GM23338 (cell line): ENCODE results near the gene A4GNT. TPM values are rescaled to one million over a fixed set of nuclear protein-coding genes. Genes with fewer than 3 reads are reported as not detected.

ENCODE experiments used
- ATAC-seq: fragments of 200-7000 bp; cut with Tn5 transposase; 3 replicates; pipeline ENCODE4 v1.9.1; 2020
- DNase-seq: peaks from one replicate; pipeline ENCODE4 v3.0.0-alpha.2; 2015; ENCODE audit warnings: low spot score
- H2AFZ ChIP-seq: fragments of 200-600 bp; sonication (generic); 2 replicates; pipeline ENCODE4 v1.8.0; 2016; ENCODE audit warnings: antibody characterized with exemption, mild to moderate bottlenecking, moderate library complexity
- H3F3A ChIP-seq: fragments of 200-600 bp; sonication (generic); replicated peaks from 2 replicates; pipeline ENCODE4 v1.8.0; 2017; ENCODE audit warnings: antibody characterized with exemption, mixed run types, low read depth
- H3K27ac ChIP-seq: fragments of 200-600 bp; sonication (generic); 2 replicates; pipeline ENCODE4 v1.6.1; 2016; ENCODE audit warnings: low read depth
- H3K27me3 ChIP-seq: fragments of 200-600 bp; sonication (generic); 2 replicates; pipeline ENCODE4 v1.8.0; 2016; ENCODE audit warnings: mild to moderate bottlenecking, mixed run types, moderate library complexity; ENCODE audit not compliant: insufficient read depth
- H3K36me3 ChIP-seq: fragments of 200-600 bp; sonication (generic); 2 replicates; pipeline ENCODE4 v1.8.0; 2016; ENCODE audit warnings: mild to moderate bottlenecking; ENCODE audit not compliant: insufficient read depth
- H3K4me1 ChIP-seq: fragments of 200-600 bp; sonication (generic); 2 replicates; pipeline ENCODE4 v1.8.0; 2016; ENCODE audit warnings: mild to moderate bottlenecking, moderate library complexity; ENCODE audit not compliant: insufficient read depth
- H3K4me2 ChIP-seq: fragments of 200-600 bp; sonication (generic); 2 replicates; pipeline ENCODE4 v1.7.1; 2017; ENCODE audit warnings: mixed run types
- H3K4me3 ChIP-seq: fragments of 200-600 bp; sonication (generic); 2 replicates; pipeline ENCODE4 v1.6.1; 2016; ENCODE audit warnings: mixed run types
- H3K79me2 ChIP-seq: fragments of 200-600 bp; sonication (generic); replicated peaks from 2 replicates; pipeline ENCODE4 v1.8.0; 2017; ENCODE audit warnings: mild to moderate bottlenecking; ENCODE audit not compliant: insufficient read depth
- H3K9me2 ChIP-seq: fragments of 200-600 bp; sonication (generic); 2 replicates; pipeline ENCODE4 v1.8.0; 2017; ENCODE audit not compliant: insufficient read depth
- H4K20me1 ChIP-seq: fragments of 200-600 bp; sonication (generic); replicated peaks from 2 replicates; pipeline ENCODE4 v1.8.0; 2017; ENCODE audit warnings: mild to moderate bottlenecking; ENCODE audit not compliant: insufficient read depth
- H3K27ac Mint-ChIP-seq: 2 replicates; pipeline ENCODE4 v1.8.0; 2020; ENCODE audit warnings: inconsistent platforms, mild to moderate bottlenecking, moderate library complexity, mixed read lengths
- H3K27me3 Mint-ChIP-seq: 3 replicates; pipeline ENCODE4 v1.8.0; 2022; ENCODE audit warnings: low read depth, mild to moderate bottlenecking, moderate library complexity, mixed read lengths, inconsistent platforms; ENCODE audit not compliant: insufficient read depth, poor library complexity
- H3K36me3 Mint-ChIP-seq: 3 replicates; pipeline ENCODE4 v1.8.0; 2021; ENCODE audit warnings: low read depth, mild to moderate bottlenecking, inconsistent platforms, moderate library complexity, mixed read lengths
- H3K4me1 Mint-ChIP-seq: 3 replicates; pipeline ENCODE4 v1.8.0; 2020; ENCODE audit warnings: mild to moderate bottlenecking, inconsistent platforms, mixed read lengths
- H3K4me3 Mint-ChIP-seq: 3 replicates; pipeline ENCODE4 v1.8.0; 2021; ENCODE audit warnings: moderate library complexity, mild to moderate bottlenecking, inconsistent platforms, mixed read lengths
- H3K9me3 Mint-ChIP-seq: 3 replicates; pipeline ENCODE4 v1.8.0; 2020; ENCODE audit warnings: moderate library complexity, mild to moderate bottlenecking, inconsistent platforms, mixed read lengths
- CTCF ChIP-seq, 2 experiments: fragments of 200-600 bp in 1 of 2; sonication (generic) in 1 of 2; conservative IDR thresholded peaks; 2 replicates each; pipeline versions ENCODE4 v1.5.1 to v1.6.1; 2016 to 2017; ENCODE audit warnings: antibody characterized with exemption in 2 of 2, low read depth in 2 of 2, mild to moderate bottlenecking in 2 of 2, moderate library complexity in 1 of 2
- EZH2phosphoT487 ChIP-seq: fragments of 200-600 bp; sonication (generic); IDR thresholded peaks from one replicate; pipeline ENCODE4 v1.8.1; 2018; ENCODE audit warnings: antibody characterized with exemption; ENCODE audit not compliant: unreplicated experiment
- JUNB ChIP-seq: IDR thresholded peaks from one replicate; pipeline ENCODE4 v1.6.1; 2016; ENCODE audit warnings: antibody characterized with exemption; ENCODE audit not compliant: unreplicated experiment
- NANOG ChIP-seq: IDR thresholded peaks from 2 replicates; pipeline ENCODE4 v1.6.1; 2016; ENCODE audit warnings: antibody characterized with exemption, borderline replicate concordance
- STAT1 ChIP-seq: IDR thresholded peaks from one replicate; pipeline ENCODE4 v1.6.1; 2016; ENCODE audit warnings: antibody characterized with exemption; ENCODE audit not compliant: unreplicated experiment
- ZNF462 ChIP-seq: fragments of 250-450 bp; sonication (Bioruptor Pico); IDR thresholded peaks from 2 replicates; pipeline ENCODE4 v1.5.0; 2020; ENCODE audit warnings: mild to moderate bottlenecking, moderate library complexity
- polyA plus RNA-seq: library from polyadenylated mRNA; unstranded; fragments of >200 nt; fragmentation: Nextera tagmentation; extraction: Ambion mirVana; gene quantifications from 2 replicates; pipeline ENCODE4 v1.2.1, GENCODE V29; 2016
- total RNA-seq: library from RNA; depleted of rRNA; stranded (reverse); fragments of >200 nt; shearing (Covaris generic); gene quantifications from 2 replicates; pipeline ENCODE4 v1.2.3, GENCODE V29; 2014
- TF ChIP-seq, protein P1 (sequence below): IDR thresholded peaks from 2 replicates; pipeline ENCODE4 v1.6.1; 2016; ENCODE audit warnings: antibody characterized with exemption
- TF ChIP-seq, protein P2 (sequence below): IDR thresholded peaks from one replicate; pipeline ENCODE4 v1.6.1; 2018; ENCODE audit warnings: antibody characterized with exemption; ENCODE audit not compliant: unreplicated experiment

A4GNT gene
- total and polyA plus RNA-seq, 2 experiments from 2014 or later: not detected

- Histone ChIP-seq H3K36me3 (0 out of 2 replicates have a peak, but pooled peaks cover 9% of the 10 kb centered on the region), H4K20me1 (no peaks in the 10 kb centered on the region), H3K27ac (no peak overlapping the region), H3K4me3 (no peak overlapping the region), H3F3A (no peaks in the 10 kb centered on the region), H3K9me2 (no peaks in the 10 kb centered on the region), H2AFZ (peak overlapping the region; percentile 74; the same call in 1 of the 2 replicates), H3K27me3 (no peaks in the 10 kb centered on the region), H3K4me2 (no peak overlapping the region), H3K4me1 (no peaks in the 10 kb centered on the region), H3K79me2 (no peaks in the 10 kb centered on the region)
- Mint-ChIP-seq H3K4me1 (no peaks in the 10 kb centered on the region; the same call in 2 of the 3 replicates), H3K4me3 (no peak overlapping the region), H3K36me3 (peaks cover 26% of the 10 kb centered on the region), H3K27ac (no peak overlapping the region), H3K27me3 (peaks cover 3% of the 10 kb centered on the region), H3K9me3 (peaks cover 16% of the 10 kb centered on the region)
- DNase-seq (no peak), ATAC-seq (no peak)
- TF ChIP-seq ZNF462 (no peak), NANOG (no peak), CTCF (conservative IDR thresholded peaks at IDR 0.05; ENCODE audit: low read depth in 2 of 2) (no peak), STAT1 (no peak), JUNB (no peak), EZH2phosphoT487 (no peak)
- TF ChIP-seq, protein P1, sequence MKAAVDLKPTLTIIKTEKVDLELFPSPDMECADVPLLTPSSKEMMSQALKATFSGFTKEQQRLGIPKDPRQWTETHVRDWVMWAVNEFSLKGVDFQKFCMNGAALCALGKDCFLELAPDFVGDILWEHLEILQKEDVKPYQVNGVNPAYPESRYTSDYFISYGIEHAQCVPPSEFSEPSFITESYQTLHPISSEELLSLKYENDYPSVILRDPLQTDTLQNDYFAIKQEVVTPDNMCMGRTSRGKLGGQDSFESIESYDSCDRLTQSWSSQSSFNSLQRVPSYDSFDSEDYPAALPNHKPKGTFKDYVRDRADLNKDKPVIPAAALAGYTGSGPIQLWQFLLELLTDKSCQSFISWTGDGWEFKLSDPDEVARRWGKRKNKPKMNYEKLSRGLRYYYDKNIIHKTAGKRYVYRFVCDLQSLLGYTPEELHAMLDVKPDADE: no peak
- TF ChIP-seq, protein P2, sequence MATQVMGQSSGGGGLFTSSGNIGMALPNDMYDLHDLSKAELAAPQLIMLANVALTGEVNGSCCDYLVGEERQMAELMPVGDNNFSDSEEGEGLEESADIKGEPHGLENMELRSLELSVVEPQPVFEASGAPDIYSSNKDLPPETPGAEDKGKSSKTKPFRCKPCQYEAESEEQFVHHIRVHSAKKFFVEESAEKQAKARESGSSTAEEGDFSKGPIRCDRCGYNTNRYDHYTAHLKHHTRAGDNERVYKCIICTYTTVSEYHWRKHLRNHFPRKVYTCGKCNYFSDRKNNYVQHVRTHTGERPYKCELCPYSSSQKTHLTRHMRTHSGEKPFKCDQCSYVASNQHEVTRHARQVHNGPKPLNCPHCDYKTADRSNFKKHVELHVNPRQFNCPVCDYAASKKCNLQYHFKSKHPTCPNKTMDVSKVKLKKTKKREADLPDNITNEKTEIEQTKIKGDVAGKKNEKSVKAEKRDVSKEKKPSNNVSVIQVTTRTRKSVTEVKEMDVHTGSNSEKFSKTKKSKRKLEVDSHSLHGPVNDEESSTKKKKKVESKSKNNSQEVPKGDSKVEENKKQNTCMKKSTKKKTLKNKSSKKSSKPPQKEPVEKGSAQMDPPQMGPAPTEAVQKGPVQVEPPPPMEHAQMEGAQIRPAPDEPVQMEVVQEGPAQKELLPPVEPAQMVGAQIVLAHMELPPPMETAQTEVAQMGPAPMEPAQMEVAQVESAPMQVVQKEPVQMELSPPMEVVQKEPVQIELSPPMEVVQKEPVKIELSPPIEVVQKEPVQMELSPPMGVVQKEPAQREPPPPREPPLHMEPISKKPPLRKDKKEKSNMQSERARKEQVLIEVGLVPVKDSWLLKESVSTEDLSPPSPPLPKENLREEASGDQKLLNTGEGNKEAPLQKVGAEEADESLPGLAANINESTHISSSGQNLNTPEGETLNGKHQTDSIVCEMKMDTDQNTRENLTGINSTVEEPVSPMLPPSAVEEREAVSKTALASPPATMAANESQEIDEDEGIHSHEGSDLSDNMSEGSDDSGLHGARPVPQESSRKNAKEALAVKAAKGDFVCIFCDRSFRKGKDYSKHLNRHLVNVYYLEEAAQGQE: no peak
Observed at GRCh38 chr3:138157743-138158142, 25.6 kb upstream of the A4GNT start.
